Neural cell (in vitro differentiated cells): ENCODE measurements around the gene COPS7B. TPM values are rescaled to one million over a fixed set of nuclear protein-coding genes. Genes with fewer than 3 reads are reported as not detected.

Experiments used
- H2AFZ ChIP-seq: fragments of 200-600, 300-800 bp; sonication (generic), shearing (Covaris generic); 2 replicates; pipeline ENCODE4 v1.6.0; 2014; ENCODE audit warnings: low read depth, mild to moderate bottlenecking, antibody characterized with exemption, low read length, moderate library complexity
- H3F3A ChIP-seq: fragments of 200-600 bp; shearing (Covaris generic); 2 replicates; pipeline ENCODE4 v1.6.1; 2016; ENCODE audit warnings: mild to moderate bottlenecking, moderate library complexity, mixed read lengths, antibody characterized with exemption, low read length; ENCODE audit not compliant: insufficient read depth, poor library complexity, severe bottlenecking
- H3K27ac ChIP-seq: fragments of 200-600, 300-800 bp; sonication (generic), shearing (Covaris generic); 2 replicates; pipeline ENCODE4 v1.5.1; 2014; ENCODE audit warnings: mild to moderate bottlenecking, low read length, moderate library complexity
- H3K27me3 ChIP-seq: fragments of 300-800, 200-600 bp; sonication (generic), shearing (Covaris generic); 2 replicates; pipeline ENCODE4 v1.6.0; 2014; ENCODE audit warnings: mild to moderate bottlenecking, low read depth, low read length, moderate library complexity; ENCODE audit not compliant: insufficient read depth
- H3K36me3 ChIP-seq: fragments of 300-800, 200-600 bp; sonication (generic), shearing (Covaris generic); 2 replicates; pipeline ENCODE4 v1.5.1; 2014; ENCODE audit warnings: mild to moderate bottlenecking, antibody characterized with exemption, low read length, moderate library complexity; ENCODE audit not compliant: insufficient read depth
- H3K4me2 ChIP-seq: fragments of 300-800, 200-600 bp; sonication (generic), shearing (Covaris generic); 2 replicates; pipeline ENCODE4 v1.6.0; 2014; ENCODE audit warnings: mild to moderate bottlenecking, low read length
- H3K4me3 ChIP-seq: fragments of 300-800, 200-600 bp; sonication (generic), shearing (Covaris generic); 2 replicates; pipeline ENCODE4 v1.5.1; 2014; ENCODE audit warnings: mild to moderate bottlenecking, low read length, moderate library complexity
- H3K79me2 ChIP-seq: fragments of 200-600 bp; shearing (Covaris generic); replicated peaks from 2 replicates; pipeline ENCODE4 v1.6.0; 2014; ENCODE audit warnings: mild to moderate bottlenecking, low read length, moderate library complexity; ENCODE audit not compliant: insufficient read depth
- H3K9ac ChIP-seq: fragments of 300-800, 200-600 bp; sonication (generic), shearing (Covaris generic); 2 replicates; pipeline ENCODE4 v1.6.1; 2016; ENCODE audit warnings: mild to moderate bottlenecking, low read length, mixed read lengths
- H3K9me2 ChIP-seq: fragments of 200-600 bp; shearing (Covaris generic); 2 replicates; pipeline ENCODE4 v1.6.1; 2016; ENCODE audit warnings: mild to moderate bottlenecking, low read length, mixed read lengths; ENCODE audit not compliant: insufficient read depth
- H3K9me3 ChIP-seq: fragments of 200-600, 300-800 bp; sonication (generic), shearing (Covaris generic); 2 replicates; pipeline ENCODE4 v1.6.1; 2016; ENCODE audit warnings: mild to moderate bottlenecking, mixed run types, low read length, moderate library complexity, mixed read lengths
- H4K20me1 ChIP-seq: fragments of 200-600 bp; shearing (Covaris generic); 2 replicates; pipeline ENCODE4 v1.6.1; 2016; ENCODE audit warnings: mild to moderate bottlenecking, mixed run types; ENCODE audit not compliant: insufficient read depth
- EP300 ChIP-seq: fragments of 450-650 bp; conservative IDR thresholded peaks from 2 replicates; pipeline ENCODE4 v1.6.1; 2014; ENCODE audit warnings: antibody characterized with exemption, mild to moderate bottlenecking, moderate library complexity; ENCODE audit not compliant: poor library complexity, severe bottlenecking
- EZH2 ChIP-seq: fragments of 200-600, 300-800 bp; shearing (Covaris generic), sonication (generic); IDR thresholded peaks from 2 replicates; pipeline ENCODE4 v1.6.1; 2014; ENCODE audit warnings: antibody characterized with exemption, low read length, borderline replicate concordance, mild to moderate bottlenecking; ENCODE audit not compliant: insufficient read depth, poor library complexity, severe bottlenecking
- MXI1 ChIP-seq: fragments of 450-650 bp; conservative IDR thresholded peaks from 2 replicates; pipeline ENCODE4 v1.6.1; 2014; ENCODE audit warnings: antibody characterized with exemption, mild to moderate bottlenecking; ENCODE audit not compliant: poor library complexity, severe bottlenecking
- POLR2AphosphoS5 ChIP-seq: IDR thresholded peaks from 2 replicates; pipeline ENCODE4 v1.6.1; 2012
- RAD21 ChIP-seq: fragments of 450-650 bp; conservative IDR thresholded peaks from 2 replicates; pipeline ENCODE4 v1.6.1; 2014; ENCODE audit warnings: antibody characterized with exemption, mild to moderate bottlenecking, moderate library complexity
- REST ChIP-seq: IDR thresholded peaks from 2 replicates; pipeline ENCODE4 v1.6.1; 2012; ENCODE audit warnings: borderline replicate concordance
- SMC3 ChIP-seq: fragments of 450-650 bp; conservative IDR thresholded peaks from 2 replicates; pipeline ENCODE4 v1.6.1; 2014; ENCODE audit warnings: antibody characterized with exemption, mild to moderate bottlenecking, moderate library complexity; ENCODE audit not compliant: poor library complexity
- TAF1 ChIP-seq: IDR thresholded peaks from 2 replicates; pipeline ENCODE4 v1.6.1; 2012; ENCODE audit warnings: low read depth
- polyA plus RNA-seq: library from polyadenylated mRNA; depleted of rRNA; stranded (reverse); fragments of >200 nt; gene quantifications from 2 replicates; pipeline ENCODE4 v1.2.3, GENCODE V29; 2014

Gene COPS7B
- polyA plus RNA-seq, 1 donor from 2014 or later: 23.8 TPM

GRCh38 chr2:231810905-231811304 lies 24.7 kb downstream of the COPS7B start:
- Histone ChIP-seq H3K27ac (no peak overlapping the region), H2AFZ (no peak overlapping the region), H3K27me3 (no peaks in the 10 kb centered on the region), H3K4me2 (no peak overlapping the region), H3K36me3 (no peaks in the 10 kb centered on the region), H3F3A (no peaks in the 10 kb centered on the region), H3K9ac (no peak overlapping the region), H3K9me2 (no peaks in the 10 kb centered on the region), H4K20me1 (no peaks in the 10 kb centered on the region), H3K79me2 (no peaks in the 10 kb centered on the region), H3K9me3 (no peaks in the 10 kb centered on the region), H3K4me3 (no peak overlapping the region)
- no peak for TF ChIP-seq POLR2AphosphoS5
- TF ChIP-seq MXI1: no peak
- TF ChIP-seq REST: no peak
- TF ChIP-seq RAD21: no peak
- no peak for TF ChIP-seq TAF1
- no peak for TF ChIP-seq EP300

GRCh38 chr2:231816327-231817026 lies 30.2 kb downstream of the COPS7B start:
- H3K27me3 ChIP-seq: no peaks in the 10 kb centered on the region
- no peak overlapping the region for H3K4me2 ChIP-seq
- no peak overlapping the region for H3K27ac ChIP-seq
- TF ChIP-seq MXI1: no peak
- TF ChIP-seq REST: no peak
- TF ChIP-seq RAD21: no peak
- TF ChIP-seq SMC3: no peak
- no peak for TF ChIP-seq EP300
- TF ChIP-seq TAF1: no peak
- no peak for TF ChIP-seq EZH2
- no peak overlapping the region for H3K4me3 ChIP-seq
- no peak overlapping the region for H2AFZ ChIP-seq
- no peaks in the 10 kb centered on the region for H3F3A ChIP-seq
- no peaks in the 10 kb centered on the region for H3K9me3 ChIP-seq
- H3K36me3 ChIP-seq: no peaks in the 10 kb centered on the region
- H3K9ac ChIP-seq: no peak overlapping the region
- H3K79me2 ChIP-seq: no peaks in the 10 kb centered on the region
- H3K9me2 ChIP-seq: no peaks in the 10 kb centered on the region
- H4K20me1 ChIP-seq: no peaks in the 10 kb centered on the region
